OCI-LY7 (cell line): ENCODE results near the gene FYN.

ENCODE experiments used
- EZH2phosphoT487 ChIP-seq: fragments of 200-600 bp; sonication (generic); IDR thresholded peaks from 2 replicates; pipeline ENCODE4 v1.6.1; 2018; ENCODE audit warnings: low read depth, borderline replicate concordance, mild to moderate bottlenecking, mixed run types, antibody characterized with exemption, low read length, moderate library complexity, mixed read lengths
- TF ChIP-seq, protein P1 (sequence below): fragments of 200-600 bp; sonication (generic); conservative IDR thresholded peaks from 2 replicates; pipeline ENCODE4 v1.5.1; 2014; ENCODE audit warnings: mild to moderate bottlenecking, antibody characterized with exemption, low read length, moderate library complexity, mixed read lengths

DNA sequence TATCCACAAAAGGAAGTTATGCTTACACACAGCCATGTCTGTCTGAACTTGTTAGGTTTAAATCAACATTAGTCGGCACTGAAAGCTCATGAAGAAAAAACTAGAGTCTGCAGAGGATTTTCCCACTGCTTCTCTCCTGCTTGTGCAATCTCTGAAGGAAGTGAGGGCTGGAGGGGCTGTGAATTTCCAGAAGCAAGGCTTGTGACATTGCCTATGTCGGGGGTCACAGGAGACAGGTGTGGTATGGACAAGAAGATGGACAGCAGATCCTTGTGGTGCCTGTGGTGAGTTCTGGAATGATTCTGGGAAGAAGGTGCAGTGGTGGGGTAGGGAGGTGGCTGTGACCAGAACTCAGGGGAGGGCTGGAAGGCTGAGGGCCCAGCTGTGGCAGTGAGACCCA, 183.3 kb downstream of the FYN start:
- TF ChIP-seq, protein P1, sequence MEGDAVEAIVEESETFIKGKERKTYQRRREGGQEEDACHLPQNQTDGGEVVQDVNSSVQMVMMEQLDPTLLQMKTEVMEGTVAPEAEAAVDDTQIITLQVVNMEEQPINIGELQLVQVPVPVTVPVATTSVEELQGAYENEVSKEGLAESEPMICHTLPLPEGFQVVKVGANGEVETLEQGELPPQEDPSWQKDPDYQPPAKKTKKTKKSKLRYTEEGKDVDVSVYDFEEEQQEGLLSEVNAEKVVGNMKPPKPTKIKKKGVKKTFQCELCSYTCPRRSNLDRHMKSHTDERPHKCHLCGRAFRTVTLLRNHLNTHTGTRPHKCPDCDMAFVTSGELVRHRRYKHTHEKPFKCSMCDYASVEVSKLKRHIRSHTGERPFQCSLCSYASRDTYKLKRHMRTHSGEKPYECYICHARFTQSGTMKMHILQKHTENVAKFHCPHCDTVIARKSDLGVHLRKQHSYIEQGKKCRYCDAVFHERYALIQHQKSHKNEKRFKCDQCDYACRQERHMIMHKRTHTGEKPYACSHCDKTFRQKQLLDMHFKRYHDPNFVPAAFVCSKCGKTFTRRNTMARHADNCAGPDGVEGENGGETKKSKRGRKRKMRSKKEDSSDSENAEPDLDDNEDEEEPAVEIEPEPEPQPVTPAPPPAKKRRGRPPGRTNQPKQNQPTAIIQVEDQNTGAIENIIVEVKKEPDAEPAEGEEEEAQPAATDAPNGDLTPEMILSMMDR, result no peak
- TF ChIP-seq EZH2phosphoT487, result no peak
